SK-N-SH treated with all-trans-retinoic acid at 6 μM for 48 hours (cell line): ENCODE data around the gene SLC30A2.

Experiments used
- ATAC-seq: fragments of 200-7000 bp; cut with Tn5 transposase; 3 replicates; pipeline ENCODE4 v1.9.1; 2020; ENCODE audit warnings: mild to moderate bottlenecking, moderate library complexity
- ARNTL ChIP-seq: fragments of 450-650 bp; formaldehyde crosslinking; IDR thresholded peaks from 2 replicates; pipeline ENCODE4 v1.5.0; 2020; ENCODE audit warnings: low read depth, mild to moderate bottlenecking, moderate library complexity, borderline replicate concordance
- BACH2 ChIP-seq: fragments of 250-450 bp; sonication (Bioruptor Pico); IDR thresholded peaks from 2 replicates; pipeline ENCODE4 v1.9.0; 2021; ENCODE audit warnings: mild to moderate bottlenecking, borderline replicate concordance
- CSDC2 ChIP-seq: fragments of 250-450 bp; sonication (Bioruptor Pico); IDR thresholded peaks from 2 replicates; pipeline ENCODE4 v1.5.0; 2020; ENCODE audit warnings: mild to moderate bottlenecking, moderate library complexity
- ESRRG ChIP-seq: fragments of 250-450 bp; sonication (Bioruptor Pico); IDR thresholded peaks from 2 replicates; pipeline ENCODE4 v1.6.1; 2021; ENCODE audit warnings: mild to moderate bottlenecking
- OSR1 ChIP-seq: fragments of 250-450 bp; sonication (Bioruptor Pico); IDR thresholded peaks from 2 replicates; pipeline ENCODE4 v1.8.0; 2022; ENCODE audit warnings: moderate library complexity, mild to moderate bottlenecking, inconsistent platforms
- PPARA ChIP-seq: fragments of 250-450 bp; sonication (Bioruptor Pico); IDR thresholded peaks from 2 replicates; pipeline ENCODE4 v1.5.0; 2020; ENCODE audit warnings: mild to moderate bottlenecking, borderline replicate concordance
- RARB ChIP-seq: fragments of 250-450 bp; sonication (Bioruptor Pico); IDR thresholded peaks from 2 replicates; pipeline ENCODE4 v1.8.0; 2021; ENCODE audit warnings: mild to moderate bottlenecking, moderate library complexity
- TCF4 ChIP-seq: fragments of 250-450 bp; sonication (Bioruptor Pico); IDR thresholded peaks from 2 replicates; pipeline ENCODE4 v1.8.0; 2021; ENCODE audit warnings: mild to moderate bottlenecking, moderate library complexity, borderline replicate concordance
- TOX ChIP-seq: fragments of 250-450 bp; sonication (Bioruptor Pico); IDR thresholded peaks from 2 replicates; pipeline ENCODE4 v1.8.0; 2021; ENCODE audit warnings: mild to moderate bottlenecking, moderate library complexity, borderline replicate concordance
- ZC3H10 ChIP-seq: fragments of 250-450 bp; sonication (Bioruptor Pico); IDR thresholded peaks from 2 replicates; pipeline ENCODE4 v1.5.1; 2021; ENCODE audit warnings: mild to moderate bottlenecking, moderate library complexity
- ZFP3 ChIP-seq: fragments of 250-450 bp; sonication (Bioruptor Pico); IDR thresholded peaks from 2 replicates; pipeline ENCODE4 v1.5.0; 2020; ENCODE audit warnings: mild to moderate bottlenecking, moderate library complexity
- ZFP30 ChIP-seq: fragments of 450-650 bp; formaldehyde crosslinking; IDR thresholded peaks from 2 replicates; pipeline ENCODE4 v1.5.0; 2022; ENCODE audit warnings: mild to moderate bottlenecking, moderate library complexity
- ZNF565 ChIP-seq: fragments of 450-650 bp; formaldehyde crosslinking; conservative IDR thresholded peaks from 2 replicates; pipeline ENCODE4 v1.5.0; 2020; ENCODE audit warnings: low read depth, mild to moderate bottlenecking, moderate library complexity
- ZNF70 ChIP-seq: fragments of 450-650 bp; formaldehyde crosslinking; IDR thresholded peaks from 2 replicates; pipeline ENCODE4 v1.5.0; 2020; ENCODE audit warnings: mild to moderate bottlenecking, moderate library complexity
- ZNF8 ChIP-seq: fragments of 450-650 bp; formaldehyde crosslinking; IDR thresholded peaks from 2 replicates; pipeline ENCODE4 v1.5.0; 2020; ENCODE audit warnings: mild to moderate bottlenecking, moderate library complexity
- TF ChIP-seq, protein P1 (sequence below): fragments of 250-450 bp; sonication (Bioruptor Pico); IDR thresholded peaks from 2 replicates; pipeline ENCODE4 v1.5.1; 2020; ENCODE audit warnings: low read depth, mild to moderate bottlenecking, moderate library complexity
- TF ChIP-seq, protein P2 (sequence below): fragments of 250-450 bp; sonication (Bioruptor Pico); IDR thresholded peaks from 2 replicates; pipeline ENCODE4 v1.8.0; 2021; ENCODE audit warnings: low read depth, mild to moderate bottlenecking, moderate library complexity, borderline replicate concordance
- TF ChIP-seq, protein P3 (sequence below): fragments of 250-450 bp; sonication (Bioruptor Pico); IDR thresholded peaks from 2 replicates; pipeline ENCODE4 v1.8.0; 2020; ENCODE audit warnings: mild to moderate bottlenecking, moderate library complexity, borderline replicate concordance
- TF ChIP-seq, protein P4 (sequence below): fragments of 250-450 bp; sonication (Bioruptor Pico); IDR thresholded peaks from 2 replicates; pipeline ENCODE4 v1.5.1; 2021; ENCODE audit warnings: mild to moderate bottlenecking, moderate library complexity

Gene SLC30A2

DNA sequence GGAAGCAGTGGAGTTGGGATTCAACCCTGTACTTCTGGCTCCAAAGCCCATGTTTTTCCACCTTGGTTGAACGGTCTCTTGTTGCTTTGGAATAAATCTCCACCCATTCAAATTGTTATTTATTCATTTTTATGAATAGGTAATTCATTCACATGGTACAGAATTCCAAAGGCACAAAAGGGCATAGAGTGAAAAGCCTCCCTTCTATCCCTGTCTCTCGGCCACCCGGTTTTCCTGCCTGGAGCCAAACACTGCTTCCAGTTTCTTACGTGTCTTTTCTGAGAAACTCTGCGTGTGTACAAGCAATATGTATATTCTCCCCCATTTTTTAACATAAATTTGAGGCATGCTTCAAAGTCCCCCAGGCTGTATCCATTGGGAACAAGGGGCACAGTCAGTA, 20.4 kb downstream of the SLC30A2 start:
- TF ChIP-seq TCF4 (CRISPR knock-in tag) (no peak), ZNF8 (CRISPR knock-in tag) (no peak), ESRRG (no peak), ZFP30 (CRISPR knock-in tag) (no peak), ZC3H10 (CRISPR knock-in tag) (no peak), ZNF70 (CRISPR knock-in tag) (no peak), RARB (no peak), ZFP3 (CRISPR knock-in tag) (no peak), OSR1 (CRISPR knock-in tag) (no peak), PPARA (CRISPR knock-in tag) (no peak), BACH2 (CRISPR knock-in tag) (no peak), TOX (CRISPR knock-in tag) (no peak), CSDC2 (no peak)
- TF ChIP-seq, protein P1, sequence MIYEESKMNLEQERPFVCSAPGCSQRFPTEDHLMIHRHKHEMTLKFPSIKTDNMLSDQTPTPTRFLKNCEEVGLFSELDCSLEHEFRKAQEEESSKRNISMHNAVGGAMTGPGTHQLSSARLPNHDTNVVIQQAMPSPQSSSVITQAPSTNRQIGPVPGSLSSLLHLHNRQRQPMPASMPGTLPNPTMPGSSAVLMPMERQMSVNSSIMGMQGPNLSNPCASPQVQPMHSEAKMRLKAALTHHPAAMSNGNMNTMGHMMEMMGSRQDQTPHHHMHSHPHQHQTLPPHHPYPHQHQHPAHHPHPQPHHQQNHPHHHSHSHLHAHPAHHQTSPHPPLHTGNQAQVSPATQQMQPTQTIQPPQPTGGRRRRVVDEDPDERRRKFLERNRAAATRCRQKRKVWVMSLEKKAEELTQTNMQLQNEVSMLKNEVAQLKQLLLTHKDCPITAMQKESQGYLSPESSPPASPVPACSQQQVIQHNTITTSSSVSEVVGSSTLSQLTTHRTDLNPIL (CRISPR knock-in tag) = no peak
- TF ChIP-seq, protein P2, sequence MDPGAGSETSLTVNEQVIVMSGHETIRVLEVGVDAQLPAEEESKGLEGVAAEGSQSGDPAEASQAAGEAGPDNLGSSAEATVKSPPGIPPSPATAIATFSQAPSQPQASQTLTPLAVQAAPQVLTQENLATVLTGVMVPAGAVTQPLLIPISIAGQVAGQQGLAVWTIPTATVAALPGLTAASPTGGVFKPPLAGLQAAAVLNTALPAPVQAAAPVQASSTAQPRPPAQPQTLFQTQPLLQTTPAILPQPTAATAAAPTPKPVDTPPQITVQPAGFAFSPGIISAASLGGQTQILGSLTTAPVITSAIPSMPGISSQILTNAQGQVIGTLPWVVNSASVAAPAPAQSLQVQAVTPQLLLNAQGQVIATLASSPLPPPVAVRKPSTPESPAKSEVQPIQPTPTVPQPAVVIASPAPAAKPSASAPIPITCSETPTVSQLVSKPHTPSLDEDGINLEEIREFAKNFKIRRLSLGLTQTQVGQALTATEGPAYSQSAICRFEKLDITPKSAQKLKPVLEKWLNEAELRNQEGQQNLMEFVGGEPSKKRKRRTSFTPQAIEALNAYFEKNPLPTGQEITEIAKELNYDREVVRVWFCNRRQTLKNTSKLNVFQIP = no peak
- TF ChIP-seq, protein P3, sequence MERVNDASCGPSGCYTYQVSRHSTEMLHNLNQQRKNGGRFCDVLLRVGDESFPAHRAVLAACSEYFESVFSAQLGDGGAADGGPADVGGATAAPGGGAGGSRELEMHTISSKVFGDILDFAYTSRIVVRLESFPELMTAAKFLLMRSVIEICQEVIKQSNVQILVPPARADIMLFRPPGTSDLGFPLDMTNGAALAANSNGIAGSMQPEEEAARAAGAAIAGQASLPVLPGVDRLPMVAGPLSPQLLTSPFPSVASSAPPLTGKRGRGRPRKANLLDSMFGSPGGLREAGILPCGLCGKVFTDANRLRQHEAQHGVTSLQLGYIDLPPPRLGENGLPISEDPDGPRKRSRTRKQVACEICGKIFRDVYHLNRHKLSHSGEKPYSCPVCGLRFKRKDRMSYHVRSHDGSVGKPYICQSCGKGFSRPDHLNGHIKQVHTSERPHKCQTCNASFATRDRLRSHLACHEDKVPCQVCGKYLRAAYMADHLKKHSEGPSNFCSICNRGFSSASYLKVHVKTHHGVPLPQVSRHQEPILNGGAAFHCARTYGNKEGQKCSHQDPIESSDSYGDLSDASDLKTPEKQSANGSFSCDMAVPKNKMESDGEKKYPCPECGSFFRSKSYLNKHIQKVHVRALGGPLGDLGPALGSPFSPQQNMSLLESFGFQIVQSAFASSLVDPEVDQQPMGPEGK (CRISPR knock-in tag) = no peak
- TF ChIP-seq, protein P4, sequence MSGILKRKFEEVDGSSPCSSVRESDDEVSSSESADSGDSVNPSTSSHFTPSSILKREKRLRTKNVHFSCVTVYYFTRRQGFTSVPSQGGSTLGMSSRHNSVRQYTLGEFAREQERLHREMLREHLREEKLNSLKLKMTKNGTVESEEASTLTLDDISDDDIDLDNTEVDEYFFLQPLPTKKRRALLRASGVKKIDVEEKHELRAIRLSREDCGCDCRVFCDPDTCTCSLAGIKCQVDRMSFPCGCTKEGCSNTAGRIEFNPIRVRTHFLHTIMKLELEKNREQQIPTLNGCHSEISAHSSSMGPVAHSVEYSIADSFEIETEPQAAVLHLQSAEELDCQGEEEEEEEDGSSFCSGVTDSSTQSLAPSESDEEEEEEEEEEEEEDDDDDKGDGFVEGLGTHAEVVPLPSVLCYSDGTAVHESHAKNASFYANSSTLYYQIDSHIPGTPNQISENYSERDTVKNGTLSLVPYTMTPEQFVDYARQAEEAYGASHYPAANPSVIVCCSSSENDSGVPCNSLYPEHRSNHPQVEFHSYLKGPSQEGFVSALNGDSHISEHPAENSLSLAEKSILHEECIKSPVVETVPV (CRISPR knock-in tag) = no peak
- no peak for ATAC-seq

DNA sequence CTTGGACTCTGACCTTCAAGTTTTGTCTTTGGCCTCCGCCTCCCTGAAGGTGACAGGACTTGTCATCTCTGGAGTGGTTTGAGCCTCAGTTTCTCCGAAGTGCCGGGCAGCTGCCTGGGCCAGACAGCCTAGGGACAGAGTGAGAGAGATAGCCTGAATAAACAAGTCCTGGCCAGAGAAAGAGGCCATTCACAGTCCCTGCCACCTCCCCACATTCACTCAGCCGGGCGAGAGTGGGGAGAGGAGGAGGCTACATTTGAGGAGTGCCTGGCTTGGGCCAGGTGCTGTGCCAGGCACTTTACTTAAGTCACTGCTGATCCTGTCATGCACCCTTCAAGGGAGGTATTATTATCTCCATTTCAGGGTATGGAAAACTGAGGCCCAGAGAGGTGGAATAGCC, 20.9 kb downstream of the SLC30A2 start:
- ATAC-seq = no peak
- no peak for TF ChIP-seq ZFP30 (CRISPR knock-in tag)
- no peak for TF ChIP-seq TCF4 (CRISPR knock-in tag)

DNA sequence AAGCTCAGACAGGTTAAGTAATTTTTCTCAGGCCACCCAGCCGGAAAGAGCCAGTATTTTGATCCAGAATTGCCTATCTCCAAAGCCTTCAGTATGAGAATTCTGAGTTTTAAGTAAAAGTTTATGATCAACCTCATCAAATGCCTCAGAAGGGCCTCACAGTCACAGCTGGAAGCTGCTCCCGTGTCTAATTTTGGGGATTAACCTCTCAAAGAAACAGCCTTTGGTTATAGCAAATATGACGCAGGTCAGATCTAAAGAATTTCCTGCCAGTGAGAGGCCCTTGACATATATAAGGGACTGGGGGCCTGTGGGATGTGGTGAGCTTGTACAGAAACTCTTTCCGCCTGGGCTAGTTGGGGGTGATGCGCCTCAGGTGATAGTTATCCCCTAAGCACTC, 22.1 kb downstream of the SLC30A2 start:
- no peak for ATAC-seq
- no peak for TF ChIP-seq ZFP3 (CRISPR knock-in tag)
- TF ChIP-seq, protein P1 (CRISPR knock-in tag) = no peak
- no peak for TF ChIP-seq RARB
- TF ChIP-seq ZNF565 (CRISPR knock-in tag) = no peak
- TF ChIP-seq ZNF70 (CRISPR knock-in tag) = no peak
- no peak for TF ChIP-seq TOX (CRISPR knock-in tag)
- TF ChIP-seq, protein P3 (CRISPR knock-in tag) = no peak
- TF ChIP-seq, protein P2 = no peak
- TF ChIP-seq CSDC2 = no peak
- TF ChIP-seq ARNTL (CRISPR knock-in tag) = no peak
- no peak for TF ChIP-seq PPARA (CRISPR knock-in tag)
